Stimulated activated CD4-positive, alpha-beta T cell treated with anti-CD3 and anti-CD28 coated beads, Interleukin-12 subunit alpha, Interleukin-12 subunit beta, amount 100 ng/mL, for 4 hours (primary cell): ENCODE results near the gene SH2D3C.
"Not testable (repeated sequence)": the region's sequence is repeated elsewhere in the genome, so short reads cannot be mapped to it uniquely, and the experiment has no call there.

Experiments
- DNase-seq: peaks from one replicate; pipeline ENCODE4 v3.0.0-alpha.2; 2020

The SH2D3C gene

DNA sequence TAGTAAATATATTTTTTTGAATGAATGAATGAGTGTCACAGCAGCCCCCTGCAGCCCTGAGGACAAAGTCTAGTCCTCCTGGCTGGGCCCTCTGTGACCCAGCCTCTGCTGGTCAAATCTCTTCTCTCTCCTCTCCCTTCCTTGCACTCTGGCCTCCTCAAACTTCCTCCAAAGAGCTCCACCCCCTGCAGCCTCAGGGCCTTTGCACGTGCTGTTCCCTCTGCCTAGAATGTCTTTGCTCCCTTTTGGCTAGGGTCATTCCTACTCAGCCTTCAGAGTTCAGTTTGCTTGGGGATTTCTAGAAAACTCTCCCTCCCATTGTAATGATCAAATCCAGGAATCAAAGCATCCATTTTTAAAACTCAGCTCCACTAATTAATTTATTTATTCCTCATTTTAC lies 13.0 kb downstream of the SH2D3C start:
- DNase-seq = no peak

DNA sequence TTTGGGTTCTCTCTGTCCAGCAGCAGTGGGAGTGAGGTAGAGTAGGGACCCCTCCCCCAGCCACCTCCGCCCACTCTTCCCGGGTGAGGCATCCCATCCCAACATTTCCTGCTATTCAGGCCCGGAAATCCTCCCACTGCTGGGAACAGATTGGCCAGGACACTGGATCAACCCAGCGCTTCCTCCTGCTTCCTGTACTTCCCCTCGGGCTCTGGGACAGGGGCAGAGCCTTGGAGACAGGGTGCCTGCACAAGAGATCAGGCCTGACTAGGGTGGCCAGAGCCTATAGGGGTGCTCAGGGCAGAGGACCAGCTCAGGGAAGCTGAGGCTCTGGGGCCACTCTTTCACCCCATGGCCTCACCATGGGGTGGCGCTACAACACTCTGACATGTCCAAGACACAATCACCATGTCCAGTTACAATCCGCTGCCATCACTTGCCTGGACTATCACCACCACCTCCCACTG lies 14.5 kb downstream of the SH2D3C start:
- DNase-seq = no peak

DNA sequence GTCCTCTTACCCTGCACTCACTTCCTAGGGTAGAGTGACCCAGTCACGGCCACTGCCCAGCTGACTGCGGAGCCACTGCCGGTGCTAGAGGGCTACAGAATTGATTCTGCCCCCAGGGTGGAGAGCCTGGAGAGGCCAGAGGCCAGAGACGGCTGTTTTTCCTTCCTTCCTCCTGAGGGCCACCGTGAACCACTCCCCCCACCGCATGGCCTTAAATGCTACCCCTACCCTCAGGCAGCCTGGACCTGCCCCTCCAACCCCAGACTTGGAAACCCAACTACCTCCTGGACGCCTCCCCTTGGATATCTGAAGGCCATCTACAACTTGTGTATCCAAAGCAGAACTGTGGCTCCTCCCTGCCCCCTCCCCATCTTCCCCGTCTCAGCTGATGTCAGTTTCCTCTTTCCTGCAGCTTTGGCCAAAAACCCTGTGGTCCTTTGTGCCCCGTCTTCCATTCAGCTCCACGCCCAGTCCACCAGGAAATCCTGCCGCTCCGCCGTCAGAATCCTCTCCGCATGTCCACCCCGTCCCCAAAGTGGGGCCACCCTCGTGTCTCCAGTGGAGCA lies 16.3 kb downstream of the SH2D3C start:
- DNase-seq = no peak

DNA sequence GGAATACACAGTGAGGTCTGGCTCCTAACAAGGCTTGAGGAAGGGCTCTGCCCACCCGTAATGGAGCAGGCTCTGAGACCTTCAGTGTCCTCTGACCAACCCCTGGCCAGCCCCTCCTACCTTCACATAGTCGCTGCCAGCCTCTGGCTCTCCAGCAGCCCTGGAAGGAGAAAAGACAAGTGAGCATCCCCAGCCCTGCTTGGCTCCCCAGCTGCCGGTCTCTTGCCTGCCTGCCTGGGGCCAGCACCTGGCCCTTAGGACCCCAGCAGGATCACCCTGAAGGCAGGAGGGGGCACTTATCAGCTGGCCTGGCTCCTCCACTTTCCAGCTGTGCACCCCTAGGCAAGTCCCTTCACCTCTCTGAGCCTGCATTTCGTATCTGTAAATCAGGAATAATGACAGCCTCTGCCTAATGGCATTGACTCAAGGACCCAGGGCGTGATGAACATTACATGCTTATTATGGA lies 16.9 kb downstream of the SH2D3C start:
- DNase-seq = no peak

DNA sequence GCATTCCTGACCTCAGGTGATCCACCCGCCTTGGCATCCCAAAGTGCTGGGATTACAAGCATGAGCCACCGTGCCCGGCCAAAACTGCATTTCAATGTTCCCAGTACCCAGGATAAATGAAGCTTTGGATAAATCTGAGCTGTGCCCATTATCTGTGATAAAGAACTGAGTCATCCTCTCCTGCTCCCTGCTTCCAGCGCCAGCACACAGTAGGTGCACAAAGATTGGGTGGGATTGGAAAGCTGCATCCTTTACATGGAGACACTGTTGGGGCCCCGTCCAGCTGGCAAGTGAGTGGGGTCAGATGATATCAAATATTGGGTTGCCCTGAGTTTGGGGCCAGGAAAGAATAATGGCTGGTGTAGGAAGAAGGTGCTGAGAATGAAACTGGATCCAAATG lies 17.4 kb downstream of the SH2D3C start:
- DNase-seq = no peak

DNA sequence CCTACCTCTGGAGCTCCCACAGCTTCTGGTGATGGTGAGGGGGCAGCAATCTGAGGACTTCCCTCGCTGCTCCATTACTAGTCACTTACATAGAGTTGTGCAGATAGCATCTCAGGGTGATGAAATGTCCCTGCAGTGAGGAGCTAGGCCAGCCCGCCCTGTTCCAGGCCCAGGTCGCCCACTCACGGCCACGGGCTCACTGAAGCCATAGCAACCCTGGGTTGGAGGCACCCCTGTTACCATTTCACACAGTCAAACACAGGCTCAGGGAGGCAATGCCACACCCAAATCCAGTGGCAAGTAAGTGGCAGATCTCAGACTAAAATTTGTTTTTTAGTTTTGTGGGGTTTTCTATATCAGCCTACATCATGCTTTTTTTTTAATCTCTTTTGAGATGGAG lies 19.6 kb downstream of the SH2D3C start:
- no peak for DNase-seq

DNA sequence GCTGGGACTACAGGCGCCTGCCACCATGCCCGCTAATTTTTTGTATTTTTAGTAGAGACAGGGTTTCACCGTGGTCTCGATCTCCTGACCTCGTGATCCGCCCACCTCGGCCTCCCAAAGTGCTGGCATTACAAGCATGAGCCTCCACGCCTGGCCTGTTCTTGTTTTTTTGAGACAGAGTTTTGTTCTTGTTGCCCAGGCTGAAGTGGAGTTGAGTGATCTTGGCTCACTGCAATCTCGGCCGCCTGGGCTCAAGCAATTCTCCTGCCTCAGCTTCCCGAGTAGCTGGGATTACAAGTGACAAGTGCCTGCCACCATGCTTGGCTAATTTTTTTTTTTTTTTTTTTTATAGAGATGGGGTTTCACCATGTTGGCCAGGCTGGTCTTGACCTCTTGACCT lies 21.7 kb downstream of the SH2D3C start:
- not testable (repeated sequence) for DNase-seq

DNA sequence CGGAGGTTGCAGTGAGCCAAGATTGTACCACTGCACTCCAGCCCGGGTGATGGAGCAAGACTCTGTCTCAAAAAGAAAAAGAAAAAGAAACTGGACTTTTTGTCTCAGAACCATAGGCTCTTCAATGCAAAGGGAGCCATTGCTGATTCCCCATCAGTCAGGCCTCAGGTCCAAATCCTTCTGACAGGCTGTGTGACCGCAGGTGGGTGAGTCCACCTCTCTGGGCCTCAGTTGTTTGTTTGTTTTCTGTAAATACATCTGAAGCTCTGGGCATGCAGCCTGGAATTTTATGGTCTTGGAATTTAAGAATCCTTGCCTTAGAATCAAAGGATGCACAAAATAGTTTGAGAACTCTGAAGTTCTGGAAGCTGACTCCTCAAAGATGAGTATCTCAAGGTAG lies 22.2 kb downstream of the SH2D3C start:
- no peak for DNase-seq

DNA sequence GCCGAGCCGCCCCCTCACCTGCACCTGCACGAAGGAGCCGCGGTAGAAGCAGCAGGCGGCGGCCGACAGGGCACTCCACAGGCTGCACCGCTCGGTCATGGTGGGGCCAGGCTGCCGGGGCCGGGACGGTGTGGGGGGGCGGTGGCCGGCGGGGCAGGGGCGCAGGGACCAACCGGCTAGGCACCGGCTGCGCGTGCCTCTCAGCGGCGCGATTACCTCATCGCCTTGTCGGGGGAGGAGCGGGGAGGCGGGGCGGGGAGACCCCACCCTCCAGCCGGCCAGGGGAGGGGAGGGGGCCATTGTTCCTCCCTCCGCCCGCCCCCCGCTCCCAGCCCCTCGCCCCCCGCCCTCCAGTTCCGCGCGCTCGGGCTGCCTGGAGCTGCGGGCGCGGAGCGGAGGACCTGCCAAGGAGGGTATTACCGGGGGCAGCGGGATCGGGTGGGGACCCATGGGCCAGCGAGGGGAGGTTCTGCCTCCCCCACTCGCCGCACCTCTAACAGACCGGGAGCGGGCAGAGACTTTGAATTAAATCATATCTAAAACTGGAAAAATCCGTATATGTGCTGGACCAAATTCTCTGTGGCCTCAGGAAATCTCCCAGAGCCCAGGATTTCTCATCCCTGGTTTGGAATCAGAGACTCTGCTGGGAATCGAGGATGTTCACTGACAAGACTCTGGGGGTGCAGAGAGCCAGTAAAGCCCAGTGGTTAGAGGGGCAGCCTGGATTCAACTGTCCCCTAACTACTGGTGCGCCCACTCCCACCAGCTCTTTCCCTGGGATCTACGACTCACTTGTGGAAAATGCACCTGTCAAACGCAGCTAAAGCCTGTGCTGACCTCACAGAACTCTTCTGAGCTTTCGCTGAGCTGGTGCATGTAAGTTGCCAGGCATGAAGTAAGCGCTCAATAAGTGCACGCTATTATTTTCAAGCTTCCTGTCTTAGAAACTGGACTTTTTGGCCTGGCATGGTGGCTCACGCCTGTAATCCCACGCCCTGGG lies 23.1 kb downstream of the SH2D3C start:
- no peak for DNase-seq

DNA sequence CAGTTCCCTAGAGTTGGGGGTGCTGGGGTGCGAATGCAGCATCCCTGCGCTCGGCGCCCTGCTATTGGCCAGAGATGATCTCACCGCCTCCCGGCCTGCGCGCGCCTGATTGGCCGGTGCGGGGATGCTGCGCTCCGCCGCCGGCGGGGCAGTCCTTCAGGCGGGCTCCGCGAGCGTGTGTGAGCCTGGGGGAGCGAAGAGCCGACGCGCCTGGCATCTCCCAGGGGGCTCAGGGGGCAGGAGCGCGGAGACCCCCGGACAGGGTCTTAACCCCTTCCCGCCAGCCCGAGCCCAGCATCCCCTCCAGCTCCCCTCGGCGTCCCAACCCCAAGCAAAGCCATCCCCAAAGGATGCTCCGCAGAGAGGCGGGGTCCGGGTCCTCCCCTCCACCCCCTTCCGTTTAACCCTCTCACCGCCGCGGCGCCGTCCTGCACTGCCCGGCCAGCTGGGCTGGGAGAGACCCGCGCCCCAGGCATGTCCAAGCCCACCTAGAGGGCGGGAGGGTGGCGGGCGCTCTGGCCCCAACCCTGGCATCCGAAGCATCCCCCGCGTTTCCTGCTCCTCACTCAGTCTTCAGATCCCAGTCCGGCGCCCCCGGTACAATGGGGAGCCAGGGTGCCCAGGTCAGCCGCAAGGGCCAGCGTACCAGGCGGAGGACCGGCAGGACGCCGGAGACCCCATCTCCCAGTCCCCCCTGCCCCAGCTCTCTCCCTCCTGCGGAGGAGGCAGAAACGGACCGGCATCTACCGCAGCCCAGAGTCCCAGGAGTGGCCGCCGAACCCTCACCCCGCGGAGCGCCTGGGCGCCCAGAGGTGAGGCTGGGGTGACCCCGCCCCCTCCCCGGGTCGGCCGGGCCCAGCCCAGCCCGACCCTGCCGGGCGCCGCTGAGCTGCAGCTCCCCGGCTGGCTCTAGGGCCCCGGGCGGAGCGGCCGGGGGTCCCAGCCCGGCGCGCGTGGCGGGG lies 24.1 kb downstream of the SH2D3C start:
- DNase-seq = no peak

DNA sequence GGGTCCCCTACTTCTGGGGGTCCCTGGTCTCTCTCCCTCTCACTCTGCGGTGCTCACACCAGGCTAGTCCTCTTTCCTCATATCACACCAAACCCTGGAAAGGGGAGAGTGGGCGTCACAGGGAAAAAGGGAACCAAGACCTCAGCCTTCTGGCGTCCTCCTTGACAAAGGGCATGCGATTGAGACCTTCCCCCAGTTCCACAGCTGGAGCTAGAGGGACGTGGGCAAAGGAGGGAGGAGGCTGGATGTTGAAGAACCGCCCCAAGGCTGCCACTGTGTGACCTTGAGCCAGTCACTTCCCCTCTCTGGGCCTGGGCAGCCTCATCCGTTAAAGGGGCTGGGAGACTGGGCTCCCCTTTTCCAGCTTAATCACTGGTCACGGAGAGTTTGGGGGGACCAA lies 24.8 kb downstream of the SH2D3C start:
- no peak for DNase-seq

DNA sequence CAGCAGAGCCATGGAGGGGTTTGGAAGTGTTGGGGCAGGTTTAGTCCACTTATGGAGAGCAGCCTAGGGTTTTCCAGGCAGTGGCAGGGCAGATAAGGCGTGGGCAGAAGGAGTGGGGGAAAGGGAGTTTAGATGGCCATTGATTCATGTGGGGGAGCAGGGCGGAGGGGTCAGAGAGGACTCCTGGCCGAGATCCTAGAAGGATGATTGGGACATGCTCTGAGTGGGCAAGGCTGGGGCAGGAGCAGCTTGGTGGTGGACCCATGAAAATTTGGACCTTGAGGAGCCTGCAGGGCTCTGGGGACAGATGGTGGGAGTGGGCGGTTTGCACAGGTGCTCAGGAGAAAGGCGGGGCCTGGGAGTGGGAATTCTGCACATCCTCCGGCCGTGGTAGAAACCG lies 25.3 kb downstream of the SH2D3C start:
- no peak for DNase-seq

DNA sequence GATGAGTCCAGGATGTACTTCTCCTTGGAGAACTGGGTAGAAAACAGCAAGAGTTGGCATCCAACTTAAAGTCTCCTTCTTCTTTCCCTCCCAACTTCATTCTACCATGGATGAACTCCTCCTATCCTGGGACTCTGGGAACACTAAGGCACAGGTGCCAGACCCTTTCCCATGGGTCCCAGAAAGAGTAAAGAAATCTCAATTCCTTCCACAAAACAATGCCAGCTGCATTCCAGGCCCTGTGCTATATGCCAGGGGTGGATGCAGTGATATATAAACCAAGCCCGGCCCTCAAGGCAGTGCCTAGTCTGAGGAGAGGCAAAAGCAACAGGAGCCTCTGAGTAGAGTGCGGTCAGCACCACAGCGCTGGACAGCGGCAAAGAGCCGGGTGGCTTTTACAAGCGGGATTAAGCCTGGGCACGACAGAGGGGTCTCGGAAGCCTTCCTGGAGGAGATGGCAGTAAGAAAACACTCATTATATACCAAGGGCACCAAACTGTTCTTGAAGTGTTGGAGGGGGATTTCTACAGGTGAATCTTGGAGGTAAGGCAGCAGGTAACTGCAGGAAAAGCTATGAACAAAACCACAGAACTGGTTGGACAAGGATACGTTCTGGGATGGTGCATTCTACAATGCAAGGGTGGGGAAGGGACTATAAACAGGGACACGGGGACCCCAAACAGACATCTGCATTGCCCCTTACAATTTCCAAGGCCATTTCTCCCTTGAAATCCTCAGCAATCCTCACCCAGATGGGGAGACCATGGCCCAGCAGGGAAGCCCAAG lies 27.0 kb downstream of the SH2D3C start:
- DNase-seq = no peak

DNA sequence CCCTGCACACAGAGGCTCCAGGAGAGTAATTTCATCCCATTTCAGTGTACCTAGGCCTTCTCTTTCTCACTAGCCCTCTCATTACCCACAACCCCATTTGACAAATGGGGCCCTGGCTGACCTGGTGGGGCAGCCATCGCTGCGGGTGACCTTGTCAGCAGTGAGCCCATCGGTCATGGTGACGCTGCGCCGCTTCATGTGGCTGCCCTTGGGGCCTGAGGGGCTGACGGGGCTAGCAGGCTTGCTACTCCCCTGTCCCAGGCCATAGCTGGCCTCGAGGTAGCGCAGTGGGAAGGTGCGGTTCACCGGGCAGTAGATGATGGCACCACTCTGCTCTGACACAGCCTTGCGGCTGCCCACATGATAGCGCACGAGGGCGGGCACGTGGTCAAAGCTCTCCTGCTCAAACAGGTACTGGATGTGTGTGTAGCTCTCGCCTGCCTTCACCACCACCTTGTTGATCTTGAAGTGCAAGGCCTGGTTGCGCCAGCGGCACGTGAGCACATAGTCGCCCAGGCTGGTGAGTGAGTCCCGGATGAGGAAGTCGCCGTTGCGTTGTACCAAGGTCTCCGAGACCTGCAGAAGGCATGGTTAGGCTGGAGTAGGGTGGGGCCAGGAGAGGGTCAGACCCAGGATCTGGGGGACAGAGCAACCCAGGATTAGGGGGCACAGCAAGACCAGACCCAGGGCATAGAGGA lies 29.2 kb downstream of the SH2D3C start:
- DNase-seq = no peak

DNA sequence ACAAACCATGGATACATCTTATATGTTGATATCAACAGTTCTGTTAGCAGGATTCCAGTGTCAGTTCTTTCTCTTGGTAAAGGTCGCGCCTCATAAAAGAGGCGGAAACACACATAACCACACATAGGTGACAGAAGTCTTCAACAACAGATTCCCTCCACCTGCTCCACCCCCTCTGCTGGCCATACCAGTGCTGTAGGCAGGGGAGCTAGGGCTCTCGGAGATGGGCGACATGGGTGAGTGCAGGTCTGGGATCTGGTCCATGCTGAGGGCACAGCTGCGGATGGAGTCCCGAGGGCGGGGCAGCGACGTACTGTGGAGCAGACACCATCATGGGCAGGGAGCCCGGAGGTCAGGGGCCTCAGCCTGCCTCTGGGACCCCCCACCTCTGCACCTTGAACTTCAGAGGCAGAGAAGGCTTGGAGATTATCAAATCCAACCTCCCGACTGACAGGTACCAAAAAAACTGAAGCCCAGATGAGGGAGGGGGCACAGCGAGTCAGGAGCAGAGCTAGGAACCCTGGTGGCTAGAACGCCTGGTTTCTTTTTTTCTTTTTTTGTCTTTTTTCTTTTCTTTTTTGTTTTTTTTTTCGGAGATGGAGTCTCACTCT lies 31.4 kb downstream of the SH2D3C start:
- DNase-seq = no peak

DNA sequence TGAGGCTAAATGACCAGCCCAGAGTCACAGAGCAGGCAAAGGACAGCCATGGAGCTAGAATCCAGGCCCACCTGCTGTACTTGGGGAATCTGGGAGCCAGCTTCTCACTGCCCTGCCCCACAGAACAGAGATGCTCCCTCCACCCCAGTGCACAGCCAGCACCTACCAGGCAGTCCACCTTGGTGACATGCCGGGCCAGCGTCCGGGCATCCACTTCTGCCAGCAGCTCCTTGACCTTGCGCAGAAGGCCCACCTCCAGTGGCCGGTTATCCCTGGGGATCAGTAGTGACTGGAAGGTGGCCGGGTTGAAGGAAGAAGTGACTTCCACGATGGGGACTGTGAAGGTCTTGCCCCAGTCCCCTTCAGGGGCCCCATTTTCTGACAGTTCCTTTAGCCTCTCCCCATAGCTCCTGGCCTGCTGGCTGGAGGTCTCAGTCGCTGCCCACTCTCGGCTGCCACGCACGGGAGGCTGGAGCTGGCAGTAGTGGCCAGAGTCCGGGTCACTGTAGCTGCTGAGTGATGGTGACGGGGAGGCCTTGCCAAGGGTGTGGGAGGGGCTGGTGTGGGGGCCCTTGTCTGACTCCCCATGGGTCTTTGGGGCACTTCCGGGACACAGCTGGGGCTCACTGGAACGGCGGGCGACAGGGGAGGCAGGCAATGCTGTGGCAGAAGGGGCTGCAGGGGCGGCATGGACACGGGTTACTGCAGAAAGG lies 33.9 kb downstream of the SH2D3C start:
- no peak for DNase-seq

DNA sequence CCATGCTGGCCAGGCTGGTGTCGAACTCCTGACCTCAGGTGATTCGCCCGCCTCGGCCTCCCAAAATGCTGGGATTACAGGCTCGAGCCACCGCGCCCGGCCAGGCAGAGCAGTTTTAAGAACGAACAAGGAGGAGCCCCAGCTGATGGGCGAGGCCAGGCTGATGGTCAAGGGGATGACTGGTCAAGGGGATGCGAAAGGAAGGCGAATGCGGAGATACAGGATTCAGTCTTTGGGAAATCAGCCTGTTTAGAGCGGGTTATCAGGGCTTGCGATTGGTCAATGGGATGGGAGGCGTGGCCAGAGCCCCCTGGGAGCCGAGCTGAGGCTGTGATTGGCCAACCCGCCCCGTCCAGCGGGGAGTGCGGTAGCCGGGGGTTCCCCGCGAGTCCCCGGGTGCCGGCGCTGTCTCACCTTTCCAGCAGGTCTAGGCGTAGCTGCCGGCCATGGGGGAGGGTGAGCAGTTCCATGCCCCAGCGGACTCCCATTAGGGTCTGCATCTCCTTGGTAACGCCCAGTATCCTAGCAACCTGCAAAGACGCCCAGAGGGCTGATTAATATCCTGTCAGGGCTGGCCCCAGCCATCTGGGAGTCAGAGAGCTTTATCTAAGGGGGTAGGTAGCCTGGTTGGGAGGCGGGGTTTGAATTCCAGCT lies 35.9 kb downstream of the SH2D3C start:
- no peak for DNase-seq

DNA sequence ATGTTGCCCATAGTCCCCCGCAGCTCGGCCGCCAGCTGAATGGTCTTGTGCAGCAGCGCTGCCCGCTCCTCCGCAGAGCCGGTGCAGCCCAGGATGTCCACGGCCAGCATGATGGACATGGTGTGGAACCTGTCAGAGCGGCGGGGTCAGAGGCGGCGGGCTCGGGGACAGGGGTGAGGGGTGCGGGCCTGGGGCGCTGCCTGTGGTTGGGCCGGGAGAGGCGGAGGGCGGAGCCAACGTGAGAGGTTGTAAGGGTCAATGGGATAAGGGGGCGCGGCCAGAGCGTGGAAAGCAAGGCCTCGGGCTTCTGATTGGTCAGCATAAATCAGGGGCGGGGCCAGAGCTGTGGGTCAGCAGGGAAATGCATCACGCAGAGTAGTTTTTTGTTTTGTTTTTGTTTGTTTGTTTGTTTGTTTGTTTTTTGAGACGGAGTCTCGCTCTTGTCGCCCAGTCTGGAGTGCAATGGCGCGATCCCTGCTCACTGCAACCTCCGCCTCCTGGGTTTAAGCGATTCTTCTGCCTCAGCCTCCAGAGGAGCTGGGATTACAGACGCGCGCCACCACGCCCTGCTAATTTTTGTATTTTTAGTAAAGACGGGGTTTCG lies 36.5 kb downstream of the SH2D3C start:
- no peak for DNase-seq

DNA sequence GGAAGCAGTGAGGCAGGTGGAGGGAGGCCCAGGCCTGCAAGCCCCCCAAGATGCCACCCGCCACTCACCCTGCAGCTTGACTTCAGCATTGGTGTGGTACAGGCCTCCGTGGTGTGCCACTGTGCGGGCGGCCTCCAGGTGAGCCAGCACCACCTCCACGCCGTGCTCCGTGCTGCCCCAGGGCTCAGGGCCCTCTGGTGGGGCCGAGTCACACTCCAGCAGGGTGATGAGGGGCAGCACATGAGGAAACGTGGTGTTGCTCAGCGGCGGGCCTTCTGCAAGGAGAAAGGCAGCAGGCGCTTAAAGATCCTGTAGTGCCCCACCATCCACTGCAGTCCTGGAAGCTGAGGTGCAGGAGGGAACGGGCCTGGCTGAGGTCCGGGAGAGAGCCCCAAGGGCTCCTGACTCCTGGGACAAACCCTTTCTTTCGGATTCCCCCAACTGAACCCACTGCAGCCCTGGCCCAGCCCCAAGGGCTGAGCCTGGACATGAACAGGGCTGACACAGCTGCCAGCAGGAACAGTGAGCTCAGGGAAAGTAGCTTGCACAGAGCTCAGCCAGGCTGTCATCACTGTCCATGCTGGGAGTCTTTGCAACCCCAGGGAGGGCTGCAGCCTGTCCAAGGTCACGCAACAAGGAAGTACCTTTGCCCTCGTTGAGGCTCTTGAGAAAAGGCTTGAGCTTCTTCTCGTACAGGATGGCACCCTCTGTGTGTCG lies 38.7 kb downstream of the SH2D3C start:
- no peak for DNase-seq
